Hippocampal formation (tissue), 2 donors: Measurements from ENCODE around the gene ALKBH1.
A peak's percentile ranks its signal among the peaks of the same experiment; 100 is the strongest.
"Not testable (repeated sequence)": the region's sequence is repeated elsewhere in the genome, so short reads cannot be mapped to it uniquely, and the experiment has no call there.

Source experiments
- DNase-seq, 2 donors: peaks; one replicate each; lab custom pipeline; 2025; lab: John Stamatoyannopoulos, UW

The ALKBH1 gene

GRCh38 chr14:77673193-77673592 is 34.6 kb downstream of the ALKBH1 start:
- no peak for DNase-seq

- no peak for DNase-seq
These were observed 40.5 kb downstream of the ALKBH1 start for GRCh38 chr14:77667331-77667730.

GRCh38 chr14:77663293-77663692 is 44.5 kb downstream of the ALKBH1 start:
- DNase-seq: no peak

- not testable (repeated sequence) for DNase-seq
These were observed 46.3 kb downstream of the ALKBH1 start for GRCh38 chr14:77661562-77661961.

- DNase-seq: peak in 1 of 2 donors; percentile 8
These were observed 47.1 kb downstream of the ALKBH1 start for GRCh38 chr14:77660754-77661153.

GRCh38 chr14:77659831-77660230 is 48.0 kb downstream of the ALKBH1 start:
- DNase-seq: no peak

- no peak for DNase-seq
These were observed 50.5 kb downstream of the ALKBH1 start for GRCh38 chr14:77657280-77657679.

- no peak for DNase-seq
These were observed 53.8 kb downstream of the ALKBH1 start for GRCh38 chr14:77654001-77654441.

GRCh38 chr14:77649326-77649725 is 58.5 kb downstream of the ALKBH1 start:
- no peak for DNase-seq

- no peak for DNase-seq
These were observed 59.2 kb downstream of the ALKBH1 start for GRCh38 chr14:77648520-77649200.

GRCh38 chr14:77647853-77648252 is 60.0 kb downstream of the ALKBH1 start:
- no peak for DNase-seq

- no peak for DNase-seq
These were observed 60.9 kb downstream of the ALKBH1 start for GRCh38 chr14:77646907-77647306.

GRCh38 chr14:77645520-77646230 is 62.1 kb downstream of the ALKBH1 start:
- DNase-seq: no peak

- no peak for DNase-seq
These were observed 65.4 kb downstream of the ALKBH1 start for GRCh38 chr14:77642407-77642806.

- peak; percentile 28 to 51 for DNase-seq
These were observed 66.1 kb downstream of the ALKBH1 start for GRCh38 chr14:77641534-77642341.

GRCh38 chr14:77640756-77641533 is 66.9 kb downstream of the ALKBH1 start:
- no peak for DNase-seq

- DNase-seq: no peak
These were observed 69.1 kb downstream of the ALKBH1 start for GRCh38 chr14:77638771-77639171.

GRCh38 chr14:77635869-77636268 is 72.0 kb downstream of the ALKBH1 start:
- not testable (repeated sequence) for DNase-seq

GRCh38 chr14:77635466-77635865 is 72.4 kb downstream of the ALKBH1 start:
- DNase-seq: not testable (repeated sequence)

- DNase-seq: no peak
These were observed 77.7 kb downstream of the ALKBH1 start for GRCh38 chr14:77630111-77630510.

- DNase-seq: no peak
These were observed 82.5 kb downstream of the ALKBH1 start for GRCh38 chr14:77625360-77625759.

- DNase-seq: no peak
These were observed 84.6 kb downstream of the ALKBH1 start for GRCh38 chr14:77623201-77623600.
